ENCODE results near the gene POLA2. TPM values are rescaled to one million over a fixed set of nuclear protein-coding genes. Genes with fewer than 3 reads are reported as not detected.

POLA2 gene
- total RNA-seq (2013), result 6.2 TPM
- polyA plus RNA-seq (1 to 10 TPM; 4.0 to 8.3 (median 5.2) TPM), polyA minus RNA-seq (5.3 and 11.6 TPM in 2 replicates), total RNA-seq (1.2 to 4.9 (median 2.6) reads per million in 11 experiments)

GRCh38 chr11:65261591-65262380, at the start of gene POLA2:
POLA2 (plus strand) TSS chr11:65261962; CDS start chr11:65262293, 331 bp downstream.
- H3K27me3 Mint-ChIP-seq (ENCODE audit: low read depth in 3 of 3), result peaks cover 0 to 9% (median 2%) of the 10 kb centered on the region in 3 donors
- peaks cover 29% of the 10 kb centered on the region for H3K4me1 Mint-ChIP-seq
- TF ChIP-seq CTCF (IDR thresholded peaks at IDR 0.05), result no peak
- intact Hi-C loops (cut with micrococcal nuclease), result loop anchor here in 1 of 2 donors (10.0 kb wide), 1 partner anchor 273 kb away; no protein-coding TSS in a partner anchor
- Histone ChIP-seq H3K79me2 (ENCODE audit: insufficient read depth, low read length) (peaks cover 39% of the 10 kb centered on the region), H3K9ac (ENCODE audit: insufficient read depth, low read length, poor library complexity, severe bottlenecking) (peak within 1 kb of the TSS; percentile 83), H3K9me3 (replicated peaks in 1 of 2; ENCODE audit: control insufficient read depth in 1 of 2, insufficient read depth in 1 of 2, low read length in 2 of 2) (no peaks in the 10 kb centered on the region), H3K36me3 (replicated peaks in 1 of 2; ENCODE audit: control insufficient read depth in 1 of 2, insufficient read depth in 2 of 2, low read length in 2 of 2) (peaks cover 0 to 13% of the 10 kb centered on the region in 2 donors), H3K27me3 (ENCODE audit: control insufficient read depth in 2 of 2, insufficient read depth in 2 of 2, low read length in 2 of 2) (no peaks in the 10 kb centered on the region), H2AFZ (ENCODE audit: insufficient read depth, low read depth, low read length, poor library complexity, severe bottlenecking) (peak within 1 kb of the TSS; percentile 93), H3K27ac (ENCODE audit: low read depth in 1 of 2, low read length in 2 of 2) (peak within 1 kb of the TSS; percentile 90 to 94), H3K4me2 (replicated peaks; ENCODE audit: extremely low read depth, low read length, poor library complexity, severe bottlenecking) (peak within 1 kb of the TSS; percentile 90), H4K20me1 (ENCODE audit: insufficient read depth, low read length) (no peaks in the 10 kb centered on the region), H3K4me3 (replicated peaks in 1 of 3; ENCODE audit: low read depth in 2 of 3, low read length in 3 of 3) (peak within 1 kb of the TSS; percentile 57 to 98 (median 91)), H3K4me1 (ENCODE audit: control insufficient read depth in 1 of 2, insufficient read depth in 2 of 2, low read length in 2 of 2) (peaks cover 16 to 24% of the 10 kb centered on the region in 2 donors)
- under 1% methylated on average over 63 of the region's 66 CpGs for WGBS (ENCODE audit: insufficient coverage)
- H3K4me3 Mint-ChIP-seq, result peak within 1 kb of the TSS; percentile 88 to 93
- H3K27ac Mint-ChIP-seq, result peak within 1 kb of the TSS; percentile 84 to 97 (median 92)
- H3K9me3 Mint-ChIP-seq, result peaks cover 0 to 3% (median 0%) of the 10 kb centered on the region in 7 donors
- peaks cover 14 to 20% of the 10 kb centered on the region in 2 donors for H3K36me3 Mint-ChIP-seq
- DNase-seq, result peak; percentile 96 to 97 (median 97)

- Histone ChIP-seq H3K27ac (ENCODE audit: low read depth in 1 of 2, low read length in 2 of 2) (no peak overlapping the region), H3K4me3 (replicated peaks in 1 of 3; ENCODE audit: low read depth in 2 of 3, low read length in 3 of 3) (no peak overlapping the region), H3K4me1 (ENCODE audit: control insufficient read depth in 1 of 2, insufficient read depth in 2 of 2, low read length in 2 of 2) (peaks cover 26 to 35% of the 10 kb centered on the region in 2 donors)
Observed at GRCh38 chr11:65212226-65212801, 49.4 kb upstream of the POLA2 start.

More at GRCh38 chr11:65212226-65212801, 49.4 kb upstream of the POLA2 start:
- peaks cover 11% of the 10 kb centered on the region for H4K20me1 ChIP-seq (ENCODE audit: insufficient read depth, low read length)
- peaks cover 38 to 50% of the 10 kb centered on the region in 2 donors for H3K36me3 ChIP-seq (replicated peaks in 1 of 2; ENCODE audit: control insufficient read depth in 1 of 2, insufficient read depth in 2 of 2, low read length in 2 of 2)
- no peak for TF ChIP-seq CTCF (IDR thresholded peaks at IDR 0.05)
- no peaks in the 10 kb centered on the region for H3K9me3 ChIP-seq (replicated peaks in 1 of 2; ENCODE audit: control insufficient read depth in 1 of 2, insufficient read depth in 1 of 2, low read length in 2 of 2)
- no peaks in the 10 kb centered on the region for H3K79me2 ChIP-seq (ENCODE audit: insufficient read depth, low read length)
- Mint-ChIP-seq H3K9me3 (peaks cover 0 to 3% (median 0%) of the 10 kb centered on the region in 7 donors), H3K27ac (no peak overlapping the region), H3K27me3 (ENCODE audit: low read depth in 3 of 3) (peaks cover 0 to 6% (median 0%) of the 10 kb centered on the region in 3 donors), H3K4me3 (no peak overlapping the region), H3K4me1 (peaks cover 48% of the 10 kb centered on the region), H3K36me3 (peaks cover 39 to 48% of the 10 kb centered on the region in 2 donors)
- no peaks in the 10 kb centered on the region for H3K27me3 ChIP-seq (ENCODE audit: control insufficient read depth in 2 of 2, insufficient read depth in 2 of 2, low read length in 2 of 2)
- DNase-seq, result no peak
- intact Hi-C loops (cut with micrococcal nuclease), result no loop called here
- no peak overlapping the region for H2AFZ ChIP-seq (ENCODE audit: insufficient read depth, low read depth, low read length, poor library complexity, severe bottlenecking)
- 31% methylated on average over 6 of the region's 13 CpGs for WGBS (ENCODE audit: insufficient coverage)
- H3K9ac ChIP-seq (ENCODE audit: insufficient read depth, low read length, poor library complexity, severe bottlenecking), result peak overlapping the region; percentile 7
- no peak overlapping the region for H3K4me2 ChIP-seq (replicated peaks; ENCODE audit: extremely low read depth, low read length, poor library complexity, severe bottlenecking)
